ENCODE results near the gene PRELID2.

Gene PRELID2

GRCh38 chr5:145792840-145793239 lies 42.3 kb downstream of the PRELID2 start:
- DNase-seq: no peak

- no peak for DNase-seq
These were observed 43.3 kb downstream of the PRELID2 start for GRCh38 chr5:145791866-145792265.

- DNase-seq: no peak
These were observed 47.1 kb downstream of the PRELID2 start for GRCh38 chr5:145787996-145788395.

GRCh38 chr5:145787507-145787906 lies 47.6 kb downstream of the PRELID2 start:
- no peak for DNase-seq

GRCh38 chr5:145787001-145787400 lies 48.1 kb downstream of the PRELID2 start:
- no peak for DNase-seq

GRCh38 chr5:145780982-145781381 lies 54.2 kb downstream of the PRELID2 start:
- DNase-seq: no peak

GRCh38 chr5:145778144-145778900 lies 56.8 kb downstream of the PRELID2 start:
- no peak for DNase-seq

- DNase-seq: no peak
These were observed 57.6 kb downstream of the PRELID2 start for GRCh38 chr5:145777445-145778063.

- DNase-seq: no peak
These were observed 58.3 kb downstream of the PRELID2 start for GRCh38 chr5:145776886-145777285.

GRCh38 chr5:145775893-145776444 lies 59.2 kb downstream of the PRELID2 start:
- DNase-seq: no peak

- DNase-seq: no peak
These were observed 59.7 kb downstream of the PRELID2 start for GRCh38 chr5:145775411-145775810.

GRCh38 chr5:145774442-145774841 lies 60.7 kb downstream of the PRELID2 start:
- no peak for DNase-seq

- no peak for DNase-seq
These were observed 62.7 kb downstream of the PRELID2 start for GRCh38 chr5:145772466-145772865.

- DNase-seq: no peak
These were observed 66.3 kb downstream of the PRELID2 start for GRCh38 chr5:145768863-145769262.

- DNase-seq: no peak
These were observed 70.8 kb downstream of the PRELID2 start for GRCh38 chr5:145764325-145764724.

- DNase-seq: no peak
These were observed 72.3 kb downstream of the PRELID2 start for GRCh38 chr5:145762833-145763232.

- no peak for DNase-seq
These were observed 73.9 kb downstream of the PRELID2 start for GRCh38 chr5:145761254-145761653.

GRCh38 chr5:145760660-145761059 lies 74.5 kb downstream of the PRELID2 start:
- DNase-seq: no peak

GRCh38 chr5:145752947-145753346 lies 82.2 kb downstream of the PRELID2 start:
- no peak for DNase-seq

GRCh38 chr5:145752534-145752933 lies 82.6 kb downstream of the PRELID2 start:
- no peak for DNase-seq

GRCh38 chr5:145750199-145750598 lies 84.9 kb downstream of the PRELID2 start:
- no peak for DNase-seq

GRCh38 chr5:145743396-145744061 lies 91.6 kb downstream of the PRELID2 start:
- DNase-seq: no peak

- DNase-seq: no peak
These were observed 95.3 kb downstream of the PRELID2 start for GRCh38 chr5:145739843-145740242.

- DNase-seq: no peak
These were observed 96.9 kb downstream of the PRELID2 start for GRCh38 chr5:145738227-145738626.
